SK-N-MC (cell line): Measurements from ENCODE around the gene NT5DC4.

Experiments used
- EZH2 ChIP-seq: fragments of 200-600 bp; sonication (generic); IDR thresholded peaks from one replicate; pipeline ENCODE4 v1.6.1; 2017; ENCODE audit warnings: antibody characterized with exemption
- FOXP2 ChIP-seq: optimal IDR thresholded peaks from 2 replicates; pipeline ENCODE3; 2011; ENCODE audit warnings: mild to moderate bottlenecking, moderate library complexity; ENCODE audit not compliant: insufficient read depth; ENCODE audit errors: extremely low read length, control extremely low read depth
- POLR2AphosphoS5 ChIP-seq: IDR thresholded peaks from 2 replicates; pipeline ENCODE4 v1.6.1; 2012; ENCODE audit warnings: mild to moderate bottlenecking, low read depth, low read length, borderline replicate concordance

- TF ChIP-seq EZH2 (no peak), POLR2AphosphoS5 (no peak), FOXP2 (no peak)
These were observed 5.8 kb upstream of the NT5DC4 start for GRCh38 chr2:112714836-112715631.
